HuH-7 (cell line): ENCODE measurements around the gene GPRIN2.
"Not testable (repeated sequence)": the region's sequence is repeated elsewhere in the genome, so short reads cannot be mapped to it uniquely, and the experiment has no call there.

ENCODE experiments used
- DNase-seq: peaks from one replicate; pipeline ENCODE4 v3.0.0; 2011; ENCODE audit warnings: low spot score

Gene GPRIN2

GRCh38 chr10:46556515-46557318 is at the start of gene GPRIN2:
TSS of gene GPRIN2 (minus strand) at chr10:46556658. CDS start at chr10:46550736, 5,922 bp downstream.
- no peak for DNase-seq

DNA sequence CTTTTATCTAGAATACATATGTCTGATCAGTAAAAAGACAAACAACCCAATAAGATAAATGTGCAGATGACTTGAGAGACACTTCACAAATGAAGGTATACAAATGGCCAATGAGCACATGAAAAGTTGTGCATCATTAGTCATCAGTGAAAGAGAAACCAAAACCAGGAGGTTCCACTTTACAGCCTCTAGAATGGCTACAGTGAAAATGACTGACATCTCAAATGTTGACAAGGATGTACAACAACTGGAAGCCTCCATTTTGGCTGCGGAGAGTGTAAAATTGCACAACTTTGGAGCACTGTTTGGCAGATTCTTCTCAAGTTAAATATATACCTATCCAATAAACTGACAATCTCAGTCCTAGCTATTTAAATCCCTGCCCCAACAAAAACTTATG is 44.1 kb upstream of the GPRIN2 start:
- DNase-seq = not testable (repeated sequence)

DNA sequence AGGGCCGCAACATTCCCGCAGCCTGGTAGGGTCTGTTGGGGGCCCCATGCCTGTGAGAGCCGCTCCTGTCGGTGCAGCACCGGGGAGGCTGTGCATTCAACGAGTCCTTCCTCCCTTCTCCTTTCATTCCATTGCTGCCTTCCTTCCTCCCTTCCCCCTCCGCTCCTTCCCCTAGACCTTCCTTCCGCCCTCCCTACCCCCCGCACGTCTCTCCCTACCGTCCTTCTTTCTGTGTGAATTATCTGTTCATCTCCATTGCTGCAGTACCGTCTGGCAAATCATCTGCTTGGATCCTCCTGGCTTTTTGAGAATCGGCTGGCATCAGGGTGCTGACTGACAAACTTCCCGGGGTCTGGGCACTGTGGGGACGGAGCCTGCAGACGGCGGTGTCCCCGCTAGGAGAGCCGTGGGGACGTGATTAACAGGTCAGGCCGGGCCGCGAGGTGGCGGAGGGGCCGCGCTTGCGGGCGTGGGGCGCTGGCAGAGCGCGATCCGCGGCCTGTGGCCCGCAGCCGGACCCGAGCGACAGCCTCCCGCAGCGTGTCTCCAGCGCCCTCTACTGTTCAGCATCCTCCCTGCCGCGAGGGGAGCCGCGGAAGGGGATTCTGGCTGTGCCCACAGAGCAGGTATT is 41.3 kb upstream of the GPRIN2 start:
- not testable (repeated sequence) for DNase-seq

DNA sequence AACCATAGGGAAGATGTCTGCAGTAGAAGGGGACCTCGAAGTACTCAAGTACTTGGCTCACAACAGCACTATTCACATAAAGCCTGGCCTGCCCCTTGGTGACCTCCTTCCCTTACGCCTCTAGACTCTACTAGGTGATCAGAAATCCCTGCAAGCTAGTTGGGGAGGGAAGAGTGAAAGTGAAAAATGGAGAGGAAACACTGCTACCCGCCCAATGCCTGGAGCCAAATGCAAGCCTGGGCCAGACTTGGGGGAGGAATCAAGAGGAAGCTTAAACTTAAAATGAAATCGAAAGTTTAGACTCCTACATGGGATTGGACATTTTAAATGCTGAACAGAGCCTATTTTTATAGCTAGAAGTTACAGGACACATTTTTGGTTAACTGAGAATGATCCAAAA is 40.1 kb upstream of the GPRIN2 start:
- DNase-seq = not testable (repeated sequence)

DNA sequence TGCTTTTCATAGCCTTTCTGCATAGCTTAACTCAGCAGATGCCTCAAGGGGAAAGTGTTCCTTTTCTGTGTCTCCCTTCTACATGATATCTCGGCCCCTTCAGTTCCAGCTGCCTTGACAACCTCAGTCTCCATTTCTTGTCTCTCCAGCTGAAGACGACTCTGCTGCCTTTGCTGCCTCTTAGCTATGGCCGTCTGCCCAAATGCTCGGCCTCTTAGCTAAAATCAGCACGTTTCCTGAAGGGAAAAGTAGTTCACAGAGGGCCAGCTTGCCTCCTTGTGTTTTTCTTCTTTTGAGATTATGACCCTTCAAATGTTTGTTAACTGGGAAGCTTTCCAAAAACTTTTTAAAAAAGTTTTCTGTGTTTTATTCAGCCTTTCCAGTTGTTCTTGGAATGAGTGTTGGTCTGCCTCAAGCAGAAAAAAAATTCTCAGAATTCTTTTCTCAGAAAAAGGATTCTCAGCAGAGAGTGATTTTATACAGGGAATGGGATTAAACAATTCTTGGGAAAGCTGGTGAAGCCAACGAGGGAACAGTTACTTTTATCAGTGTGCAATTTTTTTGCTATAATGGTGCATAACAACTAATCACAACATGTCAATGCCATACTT is 38.1 kb upstream of the GPRIN2 start:
- not testable (repeated sequence) for DNase-seq

DNA sequence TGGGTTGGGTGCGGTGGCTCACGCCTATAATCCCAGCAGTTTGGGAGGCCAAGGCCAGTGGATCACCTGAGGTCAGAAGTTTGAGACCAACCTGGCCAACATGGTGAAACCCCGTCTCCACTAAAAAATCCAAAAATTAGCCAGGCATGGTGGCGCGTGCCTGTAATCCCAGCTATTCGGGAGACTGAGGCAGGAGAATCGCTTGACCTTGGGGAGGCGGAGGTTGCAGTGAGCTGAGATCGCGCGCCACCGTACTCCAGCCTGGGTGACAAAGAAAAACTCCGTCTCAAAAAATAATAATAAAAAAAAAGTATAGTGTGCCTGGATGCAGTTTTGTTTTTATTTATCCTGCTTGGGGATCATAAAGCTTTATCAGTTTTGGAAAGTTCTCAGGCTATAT is 36.8 kb upstream of the GPRIN2 start:
- not testable (repeated sequence) for DNase-seq

DNA sequence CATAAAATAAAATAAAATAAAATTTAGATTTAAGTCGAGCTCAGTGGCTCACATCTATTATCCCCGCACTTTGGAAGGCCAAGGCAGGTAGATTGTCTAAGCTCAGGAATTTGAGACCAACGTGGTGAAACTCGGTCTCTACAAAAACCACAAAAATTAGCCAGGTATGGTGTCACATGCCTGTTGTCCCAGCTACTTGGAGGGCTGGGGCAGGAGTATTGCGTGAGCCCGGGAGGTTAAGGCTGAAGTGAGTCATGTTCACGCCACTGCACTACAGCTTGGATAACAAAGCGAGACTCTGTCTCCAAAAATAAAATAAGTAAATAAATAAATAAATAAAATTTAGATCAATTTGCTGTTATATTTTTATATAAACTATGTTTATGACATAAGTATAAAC is 34.6 kb upstream of the GPRIN2 start:
- not testable (repeated sequence) for DNase-seq

- not testable (repeated sequence) for DNase-seq
Observed at GRCh38 chr10:46589589-46589988, 33.1 kb upstream of the GPRIN2 start.

GRCh38 chr10:46588221-46588620 is 31.8 kb upstream of the GPRIN2 start:
- DNase-seq = not testable (repeated sequence)

DNA sequence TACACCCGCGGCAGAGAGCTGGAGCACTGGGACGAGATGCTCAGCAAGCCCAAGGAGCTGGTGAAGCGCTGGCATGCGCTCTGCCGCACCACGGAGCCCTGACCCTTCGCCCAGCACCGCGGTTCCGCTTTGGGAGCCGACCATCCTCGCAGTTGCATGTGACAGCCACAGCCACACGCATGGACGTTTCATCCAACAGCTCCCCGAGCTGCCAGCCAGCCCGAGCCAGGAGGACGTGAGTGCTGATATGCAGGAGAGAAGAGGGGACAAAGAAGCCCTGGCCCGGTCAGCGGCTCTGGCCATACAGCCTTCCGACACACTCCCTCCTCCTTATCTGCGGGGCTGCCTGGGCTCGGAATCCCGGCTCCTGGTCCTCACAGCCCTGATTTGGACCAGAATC is 31.1 kb upstream of the GPRIN2 start:
- not testable (repeated sequence) for DNase-seq

GRCh38 chr10:46585246-46585645 is 28.8 kb upstream of the GPRIN2 start:
- not testable (repeated sequence) for DNase-seq

GRCh38 chr10:46584196-46584595 is 27.7 kb upstream of the GPRIN2 start:
- DNase-seq = not testable (repeated sequence)

GRCh38 chr10:46582568-46582967 is 26.1 kb upstream of the GPRIN2 start:
- DNase-seq = not testable (repeated sequence)

DNA sequence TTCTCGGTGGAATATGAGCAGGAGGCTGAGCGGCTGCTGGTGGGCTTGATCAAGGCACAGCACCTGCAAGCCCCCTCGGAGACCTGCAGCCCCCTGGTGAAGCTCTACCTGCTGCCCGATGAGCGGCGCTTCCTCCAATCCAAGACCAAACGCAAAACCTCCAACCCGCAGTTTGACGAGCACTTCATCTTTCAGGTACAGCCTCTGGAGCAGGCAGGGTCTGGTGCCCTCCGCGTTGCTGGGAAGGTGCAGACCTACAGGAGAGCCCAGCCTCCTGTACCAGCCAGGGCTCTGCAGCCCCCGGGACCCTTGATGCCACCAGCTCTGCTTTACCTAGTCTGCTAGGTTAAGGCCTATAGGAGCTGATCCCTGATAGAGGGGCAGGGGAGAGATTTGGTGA is 25.5 kb upstream of the GPRIN2 start:
- not testable (repeated sequence) for DNase-seq

DNA sequence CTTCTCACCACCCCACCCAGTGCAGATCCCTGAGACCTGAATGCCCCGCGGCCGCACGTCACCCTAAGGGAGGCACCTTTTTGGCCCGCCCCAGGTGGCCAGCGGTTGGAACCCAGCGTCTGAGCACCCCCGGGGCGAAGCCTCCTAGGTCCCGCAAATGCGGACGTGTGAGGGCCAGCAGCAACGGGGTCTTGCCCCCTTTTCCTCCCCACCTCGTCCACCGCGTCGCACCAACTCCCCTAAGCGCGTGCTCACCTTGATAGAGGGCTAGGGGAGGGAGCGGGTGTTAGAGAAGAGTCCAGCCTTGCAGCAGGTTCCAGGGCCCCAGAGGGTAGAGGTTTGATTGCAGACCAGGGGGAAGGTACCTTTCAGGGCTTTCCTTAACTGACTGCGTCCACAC is 22.9 kb upstream of the GPRIN2 start:
- not testable (repeated sequence) for DNase-seq

DNA sequence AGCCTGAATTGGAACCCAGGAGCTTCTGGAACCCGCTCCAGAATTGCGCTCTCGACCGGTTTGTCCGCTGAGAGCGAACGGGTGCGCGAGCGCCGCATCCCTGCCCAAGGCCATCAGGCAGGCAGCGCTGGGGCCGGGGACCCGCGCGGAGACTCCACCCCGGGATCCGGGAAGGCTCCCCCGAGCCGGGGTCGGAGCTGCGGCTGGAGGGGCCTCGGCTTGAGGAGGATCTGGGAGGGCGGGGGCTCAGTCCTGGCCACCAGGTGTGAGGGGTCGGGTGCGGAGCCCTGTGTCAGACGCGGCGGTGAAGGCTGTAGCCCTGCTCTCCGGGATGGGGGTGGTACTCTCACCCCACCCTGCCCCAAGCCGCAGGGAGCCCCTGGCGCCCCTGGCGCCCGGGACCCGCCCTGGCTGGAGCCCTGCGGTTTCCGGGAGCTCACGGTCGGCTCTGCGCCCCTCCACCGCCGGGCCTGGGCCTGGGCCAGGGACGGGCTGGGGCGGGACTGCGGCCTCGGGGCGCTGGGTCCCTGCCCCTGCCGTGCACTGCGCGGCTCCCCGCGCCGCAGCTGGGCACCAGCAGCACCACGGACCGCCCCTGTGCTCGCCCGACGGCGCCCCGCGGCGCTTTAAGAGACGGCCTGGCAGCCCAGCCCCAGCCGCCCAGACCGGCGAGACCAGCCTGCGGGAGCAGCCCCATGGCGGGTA is 22.2 kb upstream of the GPRIN2 start, which contains the start of gene SYT15:
SYT15 (plus strand) TSS at position 655 of the 705 bp plus-strand sequence; CDS start at position 696, 41 bp downstream.
- DNase-seq = not testable (repeated sequence)

DNA sequence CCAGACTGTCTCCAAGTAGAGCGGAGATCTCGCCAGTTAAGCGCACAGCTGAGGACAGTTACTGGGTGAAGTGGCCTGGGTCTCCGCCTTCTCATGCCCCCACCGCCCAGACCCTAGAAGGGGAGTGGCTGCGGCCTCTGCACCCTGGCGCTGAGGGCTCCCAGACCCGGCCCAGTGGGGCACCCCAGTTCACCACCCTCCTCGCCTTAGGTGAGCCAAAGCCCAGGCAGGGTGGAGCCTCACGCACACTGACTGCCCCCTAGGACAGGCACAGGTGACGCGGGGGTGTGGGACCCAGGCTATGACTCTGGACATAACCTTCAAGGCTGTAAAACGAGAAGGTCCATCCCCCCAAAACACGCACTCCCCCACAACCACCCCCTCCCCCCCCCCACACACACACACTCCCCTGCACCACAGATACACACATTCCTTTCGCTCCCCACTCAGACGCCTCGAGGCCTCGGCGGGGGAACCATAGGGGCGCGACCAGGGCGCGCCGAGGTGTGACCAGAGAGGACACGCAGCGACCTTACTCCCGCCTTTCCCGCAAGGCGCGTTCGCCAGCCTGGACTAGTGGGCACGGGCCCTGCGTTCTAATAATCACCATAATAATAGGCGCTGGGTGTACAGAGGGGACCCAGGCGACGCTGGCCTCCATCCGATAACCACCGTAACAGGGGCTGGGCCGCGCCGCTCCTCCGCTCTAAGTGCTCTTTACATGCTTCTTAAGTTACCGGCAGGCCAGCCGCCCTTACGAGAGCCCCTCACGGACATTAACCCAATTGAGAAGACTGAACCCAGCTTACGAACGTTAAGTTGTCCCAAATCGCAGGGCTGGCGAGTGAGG is 21.4 kb upstream of the GPRIN2 start:
- not testable (repeated sequence) for DNase-seq

GRCh38 chr10:46573884-46574283 is 17.4 kb upstream of the GPRIN2 start:
- not testable (repeated sequence) for DNase-seq

GRCh38 chr10:46573314-46573713 is 16.9 kb upstream of the GPRIN2 start:
- not testable (repeated sequence) for DNase-seq

GRCh38 chr10:46572765-46573164 is 16.3 kb upstream of the GPRIN2 start:
- not testable (repeated sequence) for DNase-seq

DNA sequence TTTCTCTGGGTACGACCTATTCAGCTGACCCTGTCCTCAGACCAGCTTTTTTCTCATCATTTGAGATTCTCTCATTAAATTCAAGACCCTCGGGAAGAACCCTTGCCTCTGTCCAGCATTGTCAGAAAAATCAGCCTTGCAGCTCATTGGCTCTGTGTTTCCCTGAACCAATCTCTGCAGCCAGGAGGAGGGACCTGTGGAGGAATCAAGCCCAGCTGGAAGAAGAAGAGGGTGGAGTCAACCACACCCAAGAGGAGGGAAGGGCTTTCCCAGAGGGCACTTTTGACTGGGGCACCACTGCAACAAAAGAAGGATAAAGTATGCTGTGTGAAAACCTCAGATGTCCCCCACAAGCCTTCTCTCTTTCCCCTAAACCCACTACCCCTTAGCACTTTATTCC is 14.2 kb upstream of the GPRIN2 start:
- DNase-seq = not testable (repeated sequence)
